Stimulated activated CD4-positive, alpha-beta T cell treated with anti-CD3 and anti-CD28 coated beads, Interleukin-12 subunit alpha, Interleukin-12 subunit beta, amount 100 ng/mL, for 4 hours (primary cell): ENCODE results near the gene SERPINB6.
A peak's percentile ranks its signal among the peaks of the same experiment; 100 is the strongest.

ENCODE experiments used
- DNase-seq: peaks from one replicate; pipeline ENCODE4 v3.0.0-alpha.2; 2020

The SERPINB6 gene

GRCh38 chr6:2998998-2999617 is 27.7 kb upstream of the SERPINB6 start:
- DNase-seq: no peak

- peak; percentile 19 for DNase-seq
These were observed 27.1 kb upstream of the SERPINB6 start for GRCh38 chr6:2998249-2998997.

GRCh38 chr6:2993755-2994317 is 22.5 kb upstream of the SERPINB6 start:
- DNase-seq: no peak

GRCh38 chr6:2992330-2992979 is 21.1 kb upstream of the SERPINB6 start:
- no peak for DNase-seq

- DNase-seq: no peak
These were observed 19.7 kb upstream of the SERPINB6 start for GRCh38 chr6:2990932-2991506.

GRCh38 chr6:2990248-2990931 is 19.0 kb upstream of the SERPINB6 start:
- no peak for DNase-seq

GRCh38 chr6:2989332-2990247 is 18.2 kb upstream of the SERPINB6 start:
- peak; percentile 45 for DNase-seq

GRCh38 chr6:2988426-2989331 is 17.3 kb upstream of the SERPINB6 start:
- DNase-seq: peak; percentile 73

GRCh38 chr6:2988094-2988425 is 16.7 kb upstream of the SERPINB6 start:
- no peak for DNase-seq

- DNase-seq: no peak
These were observed 15.4 kb upstream of the SERPINB6 start for GRCh38 chr6:2986722-2987221.

GRCh38 chr6:2984738-2985406 is 13.5 kb upstream of the SERPINB6 start:
- no peak for DNase-seq

- DNase-seq: no peak
These were observed 11.2 kb upstream of the SERPINB6 start for GRCh38 chr6:2982426-2983117.

GRCh38 chr6:2980465-2980855 is 9.1 kb upstream of the SERPINB6 start:
- no peak for DNase-seq

GRCh38 chr6:2979819-2980464 is 8.6 kb upstream of the SERPINB6 start:
- DNase-seq: no peak

- no peak for DNase-seq
These were observed 7.6 kb upstream of the SERPINB6 start for GRCh38 chr6:2978923-2979322.

- DNase-seq: no peak
These were observed 6.6 kb upstream of the SERPINB6 start for GRCh38 chr6:2977799-2978590.

GRCh38 chr6:2977290-2977689 is 5.9 kb upstream of the SERPINB6 start:
- DNase-seq: no peak

GRCh38 chr6:2976571-2977085 is 5.3 kb upstream of the SERPINB6 start:
- no peak for DNase-seq
